CD1c-positive myeloid dendritic cell (primary cell): ENCODE measurements around the gene CHRNA1.
A peak's percentile ranks its signal among the peaks of the same experiment; 100 is the strongest.

Source experiments
- DNase-seq: peaks from one replicate; pipeline ENCODE4 v3.0.0-alpha.2; 2016; ENCODE audit errors: extremely low spot score

Gene CHRNA1

DNA sequence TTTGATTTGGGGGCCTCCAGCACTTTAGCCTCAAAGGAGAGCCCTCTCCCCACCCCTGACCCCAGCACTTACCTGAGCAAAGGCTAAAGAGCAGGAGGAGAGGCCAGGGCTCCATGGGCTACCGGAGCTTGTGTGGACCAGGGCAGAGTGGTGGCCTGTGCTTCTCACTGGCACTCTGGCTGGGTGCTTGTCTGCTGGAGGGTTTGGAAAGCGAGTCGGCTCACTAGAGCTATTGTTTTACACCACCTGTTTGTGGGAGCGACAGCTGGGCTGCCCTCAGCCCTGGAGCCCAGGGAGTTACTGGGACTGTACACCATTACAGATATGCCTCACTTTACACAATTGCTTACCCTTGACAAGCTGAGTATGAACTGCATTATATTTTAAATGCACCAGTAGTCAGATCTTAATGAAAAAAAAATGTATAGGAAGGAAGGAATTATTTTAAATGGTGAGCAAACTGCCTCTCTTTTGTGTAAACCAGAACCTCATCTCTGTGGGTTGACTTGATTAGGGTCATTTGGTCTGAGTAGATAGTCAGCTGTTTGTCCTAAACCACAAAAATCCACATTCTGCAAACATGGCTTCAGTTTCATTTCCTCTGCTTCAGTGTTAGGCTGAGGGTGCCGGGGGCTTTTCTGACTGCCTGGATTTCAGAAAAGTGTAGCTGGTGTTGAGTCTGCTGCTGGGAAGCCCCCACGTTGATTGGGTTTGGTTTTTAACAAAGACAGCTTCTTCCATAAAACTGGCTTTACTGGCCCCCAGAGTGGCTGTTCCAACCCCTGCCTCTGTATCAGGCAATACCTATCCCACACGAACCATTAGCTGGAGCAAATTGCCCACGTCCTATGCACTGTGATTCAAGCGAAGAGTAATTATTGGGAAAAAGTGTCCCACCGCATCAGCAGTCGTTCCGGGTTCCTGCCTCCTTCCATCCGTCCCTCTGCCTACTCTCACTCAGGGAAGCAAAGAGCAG, at the start of gene CHRNA1:
Gene CHRNA1 (minus strand): TSS at position 193 of the 976 bp plus-strand sequence. CDS start 78 bp downstream, at position 115.
- peak; percentile 39 for DNase-seq

DNA sequence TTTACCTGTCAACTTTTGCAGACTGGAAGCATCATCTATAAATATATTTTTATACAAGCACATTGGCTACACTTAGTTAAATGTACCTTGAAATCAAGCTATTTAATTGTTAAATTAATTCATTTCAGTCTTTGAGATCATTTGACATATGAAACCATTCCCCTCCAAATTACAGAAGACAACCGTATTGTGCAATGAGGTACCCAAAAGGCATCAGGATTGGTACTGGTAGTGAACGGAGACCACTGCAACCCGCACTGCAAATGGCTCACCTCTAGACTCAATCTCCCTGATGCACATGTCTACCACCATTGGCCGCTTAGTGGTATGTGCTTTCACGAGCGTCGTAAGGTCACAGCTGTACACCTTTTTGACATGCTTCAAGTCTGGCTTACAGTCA, 47.8 kb upstream of the CHRNA1 start:
- DNase-seq = no peak

DNA sequence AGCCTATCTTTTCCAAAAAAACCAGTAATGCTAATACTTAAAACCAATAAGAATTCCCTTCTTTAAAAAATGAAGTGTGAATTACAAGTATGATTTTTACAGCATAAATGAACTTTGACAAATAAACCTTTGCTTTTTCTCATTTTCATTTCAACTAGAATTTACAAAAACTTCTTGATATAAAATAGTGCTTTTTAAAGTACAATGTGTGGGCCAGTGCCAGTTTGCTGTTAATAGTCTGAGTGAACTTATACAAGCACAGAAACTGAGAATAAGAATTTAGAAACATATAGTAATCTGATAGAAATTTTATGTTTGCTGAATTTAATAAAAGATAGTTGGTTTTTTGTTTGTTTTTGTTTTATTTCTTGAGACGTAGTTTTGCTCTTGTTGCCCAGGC, 43.7 kb upstream of the CHRNA1 start:
- DNase-seq = no peak

DNA sequence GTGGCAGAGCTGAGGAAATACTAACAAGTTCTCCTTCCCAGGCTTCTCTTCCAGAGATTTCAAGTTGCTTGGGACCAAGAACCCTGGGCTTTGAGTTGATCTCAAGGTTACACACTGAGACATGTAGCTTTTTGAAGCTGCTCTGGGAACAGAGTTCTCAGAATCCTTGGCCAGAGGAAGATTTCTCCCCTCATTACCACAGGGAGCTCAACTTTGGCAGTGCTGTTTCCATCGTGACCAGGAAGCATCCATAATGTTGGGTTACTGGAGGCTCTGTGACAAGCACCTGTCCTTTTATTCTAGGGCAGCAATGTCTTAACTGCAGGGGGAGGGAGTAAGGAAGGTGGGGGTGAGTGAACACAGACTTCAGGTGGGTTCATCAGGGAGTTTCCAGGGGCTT, 41.5 kb upstream of the CHRNA1 start:
- no peak for DNase-seq

DNA sequence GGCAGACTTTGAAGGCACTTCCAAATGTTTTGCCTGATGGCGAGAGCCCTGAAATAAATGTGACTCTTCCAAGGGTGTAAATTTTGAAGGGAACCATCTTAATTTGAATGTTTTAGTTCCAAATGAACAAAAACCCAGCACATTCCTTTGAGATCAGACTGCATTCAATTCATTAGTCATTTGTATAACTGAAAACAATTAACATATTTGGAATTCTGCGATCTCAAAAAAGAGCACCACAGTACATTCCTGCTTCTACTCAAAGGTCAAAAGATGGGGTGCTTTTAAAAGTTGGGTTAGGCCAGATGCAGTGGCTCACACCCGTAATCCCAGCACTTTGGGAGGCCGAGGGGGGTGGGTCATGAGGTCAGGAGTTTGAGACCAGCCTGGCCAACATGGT, 38.2 kb upstream of the CHRNA1 start:
- no peak for DNase-seq

DNA sequence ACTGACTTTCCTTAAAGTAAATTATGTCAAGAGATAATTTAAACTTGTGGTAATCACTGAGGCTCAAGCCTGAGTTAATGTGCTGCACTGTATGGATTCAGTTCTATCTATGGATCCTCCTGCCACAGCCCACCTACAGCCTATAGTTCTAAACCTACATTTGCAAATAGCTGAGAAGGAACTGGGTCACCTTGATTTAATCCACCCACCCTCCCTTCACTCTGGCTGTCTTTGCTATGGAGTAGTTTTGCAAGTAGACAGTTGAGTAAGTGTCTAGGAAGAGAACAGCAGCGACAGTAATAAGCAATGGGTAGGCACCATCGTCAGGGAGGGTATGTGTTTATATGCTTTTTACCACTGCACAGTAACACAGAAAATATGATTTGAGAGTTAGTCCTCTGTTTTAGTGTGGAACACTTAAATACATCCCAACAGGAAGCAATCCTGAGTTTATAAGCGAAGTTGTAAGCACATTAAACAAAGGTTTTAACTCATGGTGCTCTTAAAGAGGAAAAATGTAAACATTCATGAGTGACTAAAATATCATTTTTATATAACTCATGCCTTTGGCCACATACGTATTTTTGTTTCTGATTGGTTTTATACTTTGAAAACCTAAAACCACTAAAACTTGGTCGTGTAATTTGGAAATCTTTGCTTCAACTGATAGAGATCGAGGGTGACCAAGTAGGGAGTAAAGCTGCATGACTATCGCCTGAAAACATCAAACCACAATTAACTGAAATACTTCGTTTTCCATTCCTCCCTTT, 36.3 kb upstream of the CHRNA1 start:
- no peak for DNase-seq

DNA sequence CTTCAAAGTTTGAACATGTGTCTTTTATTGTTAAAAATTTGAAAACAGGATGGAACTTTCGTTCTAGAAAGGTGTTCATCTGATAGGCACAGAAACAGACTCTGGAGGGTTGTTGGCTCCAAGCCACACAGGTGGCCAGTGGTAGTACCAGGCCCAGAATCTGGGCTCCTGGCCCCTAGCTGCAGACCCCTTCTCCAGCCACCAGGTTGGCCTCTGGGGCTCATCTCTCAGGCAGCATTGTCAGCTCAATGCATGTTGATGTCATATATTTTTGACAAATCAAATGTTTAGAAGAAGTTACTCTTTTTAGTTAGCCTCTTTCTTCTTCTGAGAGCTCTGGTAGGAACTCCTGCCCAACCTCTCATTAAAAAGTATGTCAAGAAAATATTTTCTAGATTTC, 34.5 kb upstream of the CHRNA1 start:
- DNase-seq = no peak

DNA sequence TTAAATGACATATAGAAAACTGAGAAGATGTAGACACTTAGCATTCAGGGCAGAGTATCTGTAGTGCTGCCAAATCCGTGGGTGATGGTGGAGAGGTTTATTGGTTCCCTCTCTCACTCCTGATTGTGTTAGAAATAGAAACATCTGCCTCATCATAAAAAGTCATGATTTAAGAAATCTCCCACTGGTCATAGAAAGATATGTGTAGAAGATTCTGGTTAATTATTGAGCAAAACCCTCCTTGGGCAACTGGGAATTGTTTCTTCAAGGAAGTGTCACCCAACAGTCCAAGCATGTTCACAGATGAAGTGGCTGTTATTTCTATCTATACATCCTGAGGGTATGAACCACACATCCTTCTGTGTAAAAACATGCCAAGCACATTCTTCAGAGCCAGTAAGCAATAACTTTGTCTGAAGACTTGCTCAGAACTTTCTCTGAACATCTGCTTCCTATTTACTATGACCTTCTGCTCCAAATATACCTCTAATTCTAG, 33.6 kb upstream of the CHRNA1 start:
- DNase-seq = no peak

DNA sequence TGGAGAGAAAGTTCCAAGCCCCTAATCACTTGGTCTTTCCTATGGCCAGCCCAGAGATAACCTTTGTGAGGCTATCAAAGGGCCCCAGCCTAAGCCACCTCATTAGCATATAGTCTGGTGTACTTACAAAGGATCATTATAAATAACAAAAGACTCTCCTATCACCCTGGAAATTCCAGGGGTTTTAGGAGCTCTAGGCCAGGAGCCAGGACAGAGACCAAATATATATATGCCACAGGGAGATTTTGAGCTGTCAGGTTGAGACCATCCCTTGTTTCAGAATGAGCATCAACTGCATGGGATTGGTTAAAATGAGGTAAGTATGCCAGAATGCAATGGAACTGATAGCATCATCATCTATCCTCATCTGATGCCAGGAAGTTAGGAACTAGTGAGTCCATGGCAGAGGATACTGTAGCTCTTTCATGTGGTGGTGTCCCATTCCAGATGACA, 32.1 kb upstream of the CHRNA1 start:
- no peak for DNase-seq

DNA sequence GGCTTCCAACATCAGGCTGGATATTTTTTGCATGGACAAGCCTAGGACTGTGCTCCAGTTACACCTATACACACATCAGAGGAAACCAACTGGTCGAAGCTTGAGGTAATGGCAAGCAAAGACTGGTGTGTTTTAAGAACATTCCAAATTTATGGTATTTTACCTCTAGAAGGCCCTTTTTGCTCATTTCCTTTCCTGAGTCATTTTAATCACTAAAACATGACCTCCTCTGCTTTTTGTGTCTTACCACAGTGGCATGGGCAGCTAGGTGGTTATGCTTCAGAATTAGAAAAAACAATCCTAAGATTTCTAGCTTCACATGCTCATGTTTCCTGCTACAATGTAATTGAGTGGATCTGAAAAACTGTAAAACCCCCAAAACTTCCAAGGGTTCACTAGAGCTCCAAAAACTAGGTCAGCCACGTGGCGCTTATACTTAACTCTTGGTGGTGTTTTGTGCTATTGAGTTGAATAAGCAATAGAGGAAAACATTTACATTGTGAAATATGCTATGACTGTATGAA, 30.6 kb upstream of the CHRNA1 start:
- DNase-seq = no peak

DNA sequence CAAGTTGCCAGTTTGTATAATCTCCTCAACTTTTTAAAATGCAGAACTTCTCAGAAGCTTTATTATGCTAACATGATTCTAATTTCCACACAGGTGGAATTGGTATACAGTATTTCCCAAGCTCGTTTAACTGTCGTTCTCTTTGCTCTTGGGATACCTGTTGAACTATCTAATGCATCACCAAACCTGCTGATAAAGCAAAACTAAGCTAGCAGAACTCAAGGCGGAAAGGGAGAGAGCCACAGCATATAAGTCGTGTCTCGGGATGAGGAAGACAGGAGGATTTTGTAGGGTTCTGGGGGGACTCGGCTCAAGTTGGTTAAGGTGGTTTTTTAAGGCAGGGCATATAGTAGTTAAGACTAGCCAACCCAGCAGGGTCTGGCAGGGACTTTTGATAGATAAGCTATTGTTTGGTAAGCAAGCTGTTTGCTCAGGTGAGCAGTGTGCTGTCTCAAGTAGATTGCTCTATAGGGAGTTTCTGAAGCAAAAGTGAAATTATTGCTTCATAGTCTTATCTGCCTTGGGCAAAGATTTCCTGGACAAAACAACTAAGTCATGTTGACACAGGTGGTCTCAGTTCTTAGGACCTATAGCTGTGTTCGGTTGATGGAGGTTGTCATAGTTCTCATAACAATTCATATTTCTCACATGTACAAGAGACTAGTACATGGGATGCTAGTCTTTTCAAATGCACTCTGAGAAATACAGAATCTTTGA, 28.2 kb upstream of the CHRNA1 start:
- DNase-seq = no peak

DNA sequence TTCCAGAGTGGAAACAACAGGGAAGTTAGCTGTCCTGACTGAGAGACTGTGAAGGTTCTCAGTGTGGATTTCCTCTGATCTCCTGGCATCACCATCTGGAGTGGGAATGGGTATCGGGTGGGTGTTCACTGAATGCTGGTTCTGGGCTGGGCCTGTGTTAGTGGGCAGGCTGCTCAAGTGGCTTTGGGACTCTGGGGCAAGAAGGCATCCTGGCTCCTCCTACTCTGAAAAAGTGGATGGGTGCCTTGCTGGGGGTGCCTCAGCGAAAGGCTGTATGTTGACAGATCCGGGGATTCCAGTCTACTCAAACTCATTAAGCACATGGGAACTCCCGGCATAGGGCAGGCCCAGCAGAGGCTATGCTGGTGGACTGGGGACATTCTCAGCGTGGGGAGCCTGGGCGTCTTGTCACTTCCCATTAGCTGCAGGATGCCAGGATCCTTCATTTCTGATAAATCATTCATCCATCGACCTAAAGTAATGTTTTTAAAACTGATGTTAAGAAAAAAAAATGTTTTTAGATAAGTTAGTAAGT, 27.5 kb upstream of the CHRNA1 start:
- no peak for DNase-seq

DNA sequence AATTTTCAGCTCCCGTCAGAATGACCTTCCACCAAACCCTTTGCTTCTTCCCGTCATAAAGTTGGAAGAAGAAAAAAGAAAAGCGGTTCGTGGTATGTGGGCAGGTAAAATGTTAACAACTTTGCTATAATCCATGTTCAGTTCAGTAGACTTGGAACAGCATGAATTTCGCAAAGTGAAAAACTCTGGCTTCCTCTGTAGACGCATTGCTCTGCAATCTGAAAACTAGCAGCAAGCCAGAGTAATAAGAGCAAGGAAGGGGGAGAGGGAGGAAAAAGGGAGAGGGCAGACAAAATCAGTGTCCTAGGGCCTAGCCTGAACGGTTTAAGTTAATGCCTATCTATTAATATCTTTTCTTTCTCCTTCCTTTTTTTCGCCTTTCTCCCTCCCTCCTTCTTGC, 26.7 kb upstream of the CHRNA1 start:
- DNase-seq = no peak

DNA sequence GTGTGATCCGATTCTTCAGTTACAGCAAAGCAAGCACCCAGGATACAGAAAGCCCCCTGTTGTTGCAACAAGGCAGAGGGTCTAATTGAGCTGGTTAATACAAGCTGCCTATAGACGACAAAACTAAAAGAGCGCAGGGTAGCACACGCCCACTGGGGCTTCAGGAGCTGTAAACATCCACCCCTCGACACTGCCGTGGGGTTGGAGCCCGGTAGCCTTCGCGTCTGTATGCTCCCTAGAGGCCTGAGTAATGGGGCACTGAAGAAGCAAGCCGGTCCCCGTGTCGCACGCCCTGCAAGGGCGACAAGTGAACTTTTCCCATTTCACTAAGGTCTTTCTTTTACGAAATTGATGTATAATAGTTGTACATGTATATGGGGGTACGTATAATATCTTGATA, 24.7 kb upstream of the CHRNA1 start:
- DNase-seq = no peak

DNA sequence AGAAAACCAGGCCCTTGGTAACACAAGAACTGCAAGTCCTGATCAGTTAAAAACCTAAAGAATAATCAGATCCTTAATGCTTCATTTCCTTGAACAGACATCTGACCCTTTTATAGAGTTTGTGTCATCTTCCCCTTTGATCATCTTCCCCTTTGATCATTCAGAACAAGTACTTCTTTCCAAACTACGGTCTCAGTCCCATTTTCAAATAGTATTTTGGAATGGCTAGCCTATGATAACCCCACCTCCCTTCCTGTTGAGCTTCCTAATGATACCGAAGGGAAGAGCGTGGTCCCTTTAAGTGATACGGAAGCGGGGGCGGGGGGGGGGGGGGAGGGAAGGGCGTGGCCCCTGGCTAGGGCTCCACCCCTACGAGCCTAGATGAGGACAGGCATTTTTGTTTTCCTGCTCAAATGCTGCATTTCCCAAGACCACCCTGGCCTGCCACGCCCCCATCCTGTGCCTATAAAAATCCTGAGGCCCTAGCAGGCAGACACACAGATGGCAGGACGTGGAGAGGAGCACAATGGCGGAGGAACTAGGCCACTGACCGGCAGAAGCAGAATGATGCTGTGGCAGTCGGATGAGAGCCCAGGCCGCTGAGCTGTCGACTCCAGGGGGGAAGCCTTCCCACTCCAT, 24.1 kb upstream of the CHRNA1 start:
- no peak for DNase-seq

DNA sequence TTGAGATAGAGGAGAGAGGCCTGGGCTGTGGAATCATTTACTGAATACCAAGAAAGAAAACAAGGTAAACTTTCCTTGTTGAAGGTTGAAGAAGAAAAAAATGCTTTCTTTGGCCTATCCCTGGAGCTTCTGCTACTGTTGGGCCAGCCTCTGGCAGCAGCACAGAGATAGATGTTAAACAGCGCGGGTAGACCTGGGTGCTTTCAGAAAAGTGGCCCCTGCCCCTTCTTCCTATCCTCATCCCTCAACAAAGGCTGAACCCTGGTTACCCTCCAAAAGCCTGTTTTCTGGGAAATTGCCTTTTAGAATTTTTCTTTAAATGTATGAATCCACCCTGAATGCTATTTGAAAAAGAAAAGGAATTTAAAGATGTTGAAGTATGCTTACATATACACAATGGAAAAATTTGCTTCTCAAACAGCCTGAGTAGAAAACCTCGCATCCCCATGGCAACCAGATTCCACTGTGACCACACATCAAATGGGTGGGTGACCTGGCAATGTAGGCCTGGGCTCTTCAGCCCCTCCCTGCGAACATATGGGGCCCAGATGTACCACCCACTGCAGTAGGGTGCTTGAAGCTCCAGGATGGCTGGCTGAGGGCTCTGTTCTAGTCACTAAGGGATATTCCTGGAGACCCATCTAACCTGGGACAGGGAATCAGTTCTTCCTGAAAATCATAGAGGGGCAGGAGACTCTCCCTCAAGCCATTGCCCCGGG, 23.4 kb upstream of the CHRNA1 start:
- no peak for DNase-seq

DNA sequence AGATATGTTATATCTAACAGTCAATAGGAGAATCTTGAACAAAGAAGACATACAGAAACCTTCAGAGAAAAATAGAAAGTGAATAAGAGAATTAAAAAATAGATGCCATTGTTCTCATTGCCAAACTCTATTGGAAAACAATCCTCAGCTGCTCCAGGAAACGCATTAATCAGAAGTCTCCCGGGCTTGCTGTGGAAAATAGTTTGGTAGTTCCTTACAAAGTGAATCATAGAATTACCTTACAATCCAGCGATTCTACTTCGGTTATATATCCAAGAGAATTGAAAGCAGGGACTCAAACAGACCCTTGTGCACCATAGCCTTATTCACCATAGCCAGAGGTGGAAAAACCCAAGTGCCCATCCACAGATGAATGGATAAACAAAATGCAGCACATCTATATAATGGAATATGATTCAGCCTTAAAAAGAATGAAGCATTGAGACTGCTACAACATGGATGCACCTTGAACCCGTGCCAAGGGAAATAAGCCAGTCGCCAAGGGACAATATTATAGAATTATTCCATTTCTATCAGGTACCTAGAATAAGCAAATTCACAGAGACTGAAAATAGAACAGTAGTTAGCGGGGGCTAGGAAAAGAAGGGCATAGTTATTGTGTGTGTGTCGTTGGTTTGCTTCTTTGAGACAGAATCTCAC, 21.9 kb upstream of the CHRNA1 start:
- DNase-seq = no peak

DNA sequence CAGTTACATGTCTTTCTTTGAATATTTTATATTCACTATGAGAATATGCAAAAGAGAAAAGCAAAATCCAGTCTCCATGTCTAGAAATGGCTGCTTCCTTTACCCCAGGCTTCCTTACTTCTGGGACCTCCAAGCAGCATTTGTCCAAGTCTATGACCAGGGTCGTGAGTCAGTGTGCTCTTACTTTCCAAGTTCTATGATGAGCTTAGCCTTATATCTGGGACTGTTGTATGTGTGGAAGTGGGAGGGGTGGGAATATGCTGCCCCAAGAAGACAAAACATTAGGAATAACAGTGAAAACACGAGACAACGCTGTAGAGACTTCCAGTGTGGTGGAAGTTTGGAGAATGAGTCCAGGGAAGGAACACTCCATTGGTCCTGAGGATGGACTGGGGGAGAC, 21.2 kb upstream of the CHRNA1 start:
- no peak for DNase-seq

DNA sequence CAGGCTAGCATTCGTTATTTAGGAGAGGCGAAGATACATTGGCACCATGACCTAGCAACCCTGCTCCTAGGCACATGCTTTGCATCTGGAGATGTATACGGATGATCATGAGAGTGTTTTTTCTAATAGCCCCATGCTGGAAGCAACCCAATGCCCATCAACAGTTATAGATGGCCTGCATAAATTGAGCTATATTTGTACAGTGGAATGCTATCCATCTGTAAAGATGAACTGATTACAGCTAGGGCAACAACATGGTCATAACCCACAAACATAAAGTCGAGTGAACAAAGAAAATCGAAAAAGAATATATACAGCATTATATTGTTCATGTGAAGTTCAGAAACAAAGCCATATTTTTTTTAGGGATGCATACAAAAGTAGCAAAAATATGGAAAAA, 20.6 kb upstream of the CHRNA1 start:
- DNase-seq = no peak

DNA sequence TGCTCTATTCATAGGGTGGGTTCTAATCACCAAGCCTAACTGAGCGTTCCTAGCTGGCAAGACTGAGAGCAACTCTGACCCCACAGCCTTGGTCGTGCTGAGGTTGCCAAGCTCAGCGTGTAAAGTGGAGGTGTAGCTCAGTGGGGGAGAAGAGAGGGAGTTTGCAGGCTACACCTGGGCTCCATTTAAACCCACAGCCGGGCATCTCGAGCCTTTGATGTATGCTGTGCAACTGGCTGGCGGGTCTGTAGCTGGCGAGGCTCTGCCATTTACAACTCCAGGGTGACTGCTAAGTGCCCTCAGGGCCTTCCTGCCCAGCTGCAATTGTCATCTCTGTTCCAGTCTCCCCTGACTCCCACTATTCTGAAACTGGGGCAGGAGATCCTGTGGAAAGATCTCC, 20.0 kb upstream of the CHRNA1 start:
- no peak for DNase-seq
